Activated CD4-positive, alpha-beta T cell treated with anti-CD3 and anti-CD28 coated beads, Interleukin-2, Interleukin-4, amounts not matched to agents 100 ng/mL and 50 ng/mL, durations not matched to agents 16 hours and 8 hours (primary cell): ENCODE data around the gene XPO1.
"Not testable (repeated sequence)": the region's sequence is repeated elsewhere in the genome, so short reads cannot be mapped to it uniquely, and the experiment has no call there.

Experiments used
- DNase-seq: peaks from one replicate; pipeline ENCODE4 v3.0.0-alpha.2; 2020; ENCODE audit warnings: low spot score

The XPO1 gene

DNA sequence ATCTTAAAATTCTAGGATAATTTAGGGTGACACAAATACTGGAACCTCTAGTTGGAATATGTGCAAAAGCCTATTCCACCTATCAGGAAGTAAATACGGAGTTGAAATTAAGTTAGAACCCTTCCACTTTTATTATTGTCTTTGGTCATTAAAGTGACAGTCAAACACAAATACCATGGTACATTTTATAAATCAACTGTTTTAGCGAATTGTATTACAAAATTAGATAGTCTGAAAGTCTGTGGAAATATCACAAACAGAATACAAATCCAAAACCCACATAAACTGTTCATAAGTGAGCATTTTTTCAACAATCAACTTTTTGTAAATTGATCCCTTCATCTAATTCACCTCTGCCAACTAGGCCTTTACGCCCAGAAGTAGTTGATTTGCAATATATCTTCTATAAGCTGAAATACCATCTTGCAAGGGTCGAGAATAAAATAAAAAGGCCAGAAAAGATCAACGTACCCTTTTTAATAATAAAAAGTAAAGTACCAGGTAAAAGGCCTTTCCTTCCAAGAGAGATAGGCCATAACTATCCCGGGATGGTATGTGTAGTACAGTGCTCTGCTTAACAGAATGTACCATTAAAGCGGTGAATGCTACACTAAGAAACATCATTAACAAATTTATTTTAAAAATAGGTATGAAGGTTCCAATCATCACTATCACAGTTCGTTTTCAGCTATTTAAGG lies 68.6 kb downstream of the XPO1 start:
- no peak for DNase-seq

DNA sequence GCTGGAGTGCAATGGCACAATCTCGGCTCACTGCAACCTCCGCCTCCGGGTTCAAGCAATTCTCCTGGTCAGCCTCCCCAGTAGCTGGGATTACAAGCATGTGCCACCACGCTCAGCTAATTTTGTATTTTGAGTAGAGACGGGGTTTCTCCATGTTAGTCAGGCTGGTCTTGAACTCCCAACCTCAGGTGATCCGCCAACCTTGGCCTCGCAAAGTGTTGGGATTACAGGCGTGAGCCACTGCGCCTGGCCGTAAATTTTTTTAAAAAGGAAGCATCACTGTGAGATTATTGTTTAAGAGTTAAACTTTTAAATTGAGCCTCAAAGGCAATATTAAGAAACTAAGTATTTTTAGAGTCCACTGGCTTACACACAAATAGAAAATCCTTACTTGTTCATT lies 69.9 kb downstream of the XPO1 start:
- DNase-seq = not testable (repeated sequence)

DNA sequence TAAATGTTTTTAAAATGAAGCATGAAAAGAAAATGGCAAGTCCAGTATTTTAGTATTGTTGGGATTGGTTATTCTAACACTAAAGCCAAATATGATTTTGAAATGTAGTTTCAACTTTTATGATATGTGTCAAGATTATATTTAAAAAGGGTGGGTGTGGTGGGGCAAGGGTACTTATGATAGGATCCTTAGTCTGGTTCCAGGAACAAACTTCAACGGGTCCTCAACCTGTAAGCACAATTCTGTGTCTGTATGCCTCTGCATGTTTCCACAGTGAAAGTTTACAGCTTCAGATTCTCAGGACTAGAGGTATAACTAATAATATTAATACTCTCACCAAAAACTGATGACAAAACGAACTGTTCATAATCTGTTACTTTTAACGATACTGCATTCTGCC lies 73.1 kb downstream of the XPO1 start:
- no peak for DNase-seq

DNA sequence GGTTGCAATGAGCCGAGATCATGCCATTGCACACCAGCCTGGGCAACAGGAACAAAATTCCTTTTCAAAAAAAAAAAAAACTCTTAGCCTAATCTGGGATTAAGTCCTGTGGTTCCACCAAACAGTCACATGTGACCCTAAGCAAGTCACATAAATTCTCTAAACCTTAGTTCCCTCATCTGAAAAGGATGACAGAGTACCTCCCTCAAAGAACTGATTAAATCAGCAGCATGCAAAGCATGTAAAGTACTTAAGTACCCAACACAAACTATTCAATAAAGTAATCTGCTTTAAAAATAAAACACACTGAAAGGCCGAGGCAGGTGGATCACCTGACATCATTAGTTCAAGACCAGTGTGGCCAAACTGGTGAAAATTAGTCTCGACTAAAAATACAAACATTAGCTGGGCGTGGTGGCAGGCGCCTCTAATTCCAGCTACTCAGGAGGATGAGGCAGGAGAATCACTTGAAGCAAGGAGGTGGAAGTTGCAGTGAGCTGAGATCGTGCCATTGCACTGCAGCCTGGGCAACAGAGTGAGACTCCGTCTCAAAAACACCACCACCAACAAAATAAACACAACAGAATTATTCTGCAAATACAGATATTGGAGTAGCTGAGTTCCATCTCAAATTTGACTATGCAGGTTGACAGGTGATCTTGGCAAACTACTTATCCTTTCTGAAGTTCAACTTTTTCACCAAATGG lies 74.2 kb downstream of the XPO1 start:
- DNase-seq = no peak

DNA sequence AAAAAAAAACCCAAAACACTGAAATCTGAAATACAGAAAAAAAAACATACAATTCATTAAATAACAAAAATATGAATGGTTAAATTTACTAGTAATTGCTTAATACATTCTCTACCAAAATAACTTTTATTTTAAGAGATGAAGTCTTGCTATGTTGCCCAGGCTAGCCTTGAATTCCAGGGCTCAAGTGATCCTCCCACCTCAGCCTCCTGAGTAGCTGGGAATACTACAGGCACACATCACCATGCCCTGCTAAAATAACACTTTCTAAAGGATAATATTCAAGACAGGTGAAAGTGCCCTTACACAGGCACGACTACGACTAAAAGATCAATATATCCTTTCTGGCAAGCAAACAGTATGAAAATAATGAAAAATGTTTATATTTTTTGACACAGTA lies 76.8 kb downstream of the XPO1 start:
- no peak for DNase-seq

DNA sequence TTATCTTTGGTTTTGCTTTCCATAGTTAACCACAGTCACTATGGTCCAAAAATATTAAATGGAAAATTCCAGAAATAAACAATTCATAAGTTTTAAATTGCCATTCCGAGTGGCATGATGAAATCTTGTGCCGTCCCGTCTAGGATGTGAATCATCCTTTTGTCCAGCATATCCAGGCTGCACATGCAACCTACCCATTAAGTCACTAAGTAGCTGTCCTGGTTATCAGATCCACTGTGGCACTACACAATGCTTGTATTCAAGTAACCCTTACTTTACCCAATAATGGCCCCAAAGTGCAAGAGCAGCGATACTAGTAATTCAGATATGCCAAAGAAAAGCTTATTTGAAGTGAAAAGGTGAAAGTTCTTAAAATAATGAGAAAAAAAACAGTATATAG lies 78.0 kb downstream of the XPO1 start:
- no peak for DNase-seq

DNA sequence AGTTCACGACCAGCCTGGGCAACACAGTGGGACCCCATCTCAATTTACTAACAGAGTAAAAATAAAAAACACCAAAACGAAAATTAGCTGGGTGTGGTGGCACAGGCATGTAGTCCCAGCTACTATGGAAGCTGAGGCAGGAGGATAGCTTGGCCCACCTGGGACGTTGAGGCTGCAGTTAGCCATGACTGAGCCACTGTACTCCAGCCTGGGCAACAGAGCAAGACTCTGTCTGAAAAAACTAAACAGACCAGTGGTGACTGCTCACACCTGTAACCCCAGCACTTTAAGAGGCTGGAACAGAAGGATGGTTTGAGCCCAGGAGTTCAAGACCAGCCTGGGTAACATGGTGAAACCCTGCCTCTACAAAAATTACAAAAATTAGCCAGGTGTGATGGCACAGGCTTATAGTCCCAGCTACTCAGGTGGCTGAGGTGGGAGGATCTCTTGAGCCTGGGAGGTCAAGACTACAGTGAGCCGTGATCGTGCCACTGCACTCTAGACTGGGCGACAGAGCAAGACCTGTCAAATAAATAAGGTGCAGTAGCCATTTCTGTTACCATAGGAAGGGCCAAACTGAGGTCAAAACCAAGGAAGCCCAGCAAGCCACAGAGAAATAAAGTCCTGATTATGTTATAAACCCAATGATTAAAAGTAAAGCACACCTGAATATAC lies 81.3 kb downstream of the XPO1 start:
- DNase-seq = no peak

DNA sequence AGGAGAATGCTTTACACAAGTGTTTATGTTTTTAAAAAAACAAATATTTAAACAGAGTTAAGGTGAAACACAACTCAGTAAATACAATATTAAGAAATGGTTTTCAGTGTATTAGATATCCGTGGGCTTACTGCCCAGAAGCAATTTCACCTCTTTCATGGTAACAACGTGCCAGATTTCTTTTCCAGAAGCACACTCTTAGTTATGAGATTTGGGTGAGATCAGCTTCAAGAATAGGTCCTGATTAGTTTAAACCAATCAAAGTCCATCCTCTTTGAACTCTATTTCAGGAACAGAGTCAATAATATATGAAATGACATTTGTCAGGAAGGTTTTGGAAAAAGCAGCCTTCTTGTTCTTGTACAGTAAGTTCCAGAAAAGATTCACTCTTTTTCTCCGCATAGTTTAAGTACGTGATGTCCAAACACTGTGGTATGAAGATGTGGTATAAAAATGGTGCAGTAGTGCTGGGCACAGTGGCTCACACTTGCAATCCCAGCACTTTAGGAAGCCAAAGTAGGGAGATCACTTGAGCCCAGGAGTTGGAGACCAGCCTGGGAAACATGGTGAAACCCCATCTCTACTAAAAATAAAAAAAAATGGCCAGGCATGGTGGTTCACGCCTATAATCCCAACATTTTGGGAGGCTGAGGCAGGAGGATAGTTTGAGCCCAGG lies 81.9 kb downstream of the XPO1 start:
- DNase-seq = no peak

DNA sequence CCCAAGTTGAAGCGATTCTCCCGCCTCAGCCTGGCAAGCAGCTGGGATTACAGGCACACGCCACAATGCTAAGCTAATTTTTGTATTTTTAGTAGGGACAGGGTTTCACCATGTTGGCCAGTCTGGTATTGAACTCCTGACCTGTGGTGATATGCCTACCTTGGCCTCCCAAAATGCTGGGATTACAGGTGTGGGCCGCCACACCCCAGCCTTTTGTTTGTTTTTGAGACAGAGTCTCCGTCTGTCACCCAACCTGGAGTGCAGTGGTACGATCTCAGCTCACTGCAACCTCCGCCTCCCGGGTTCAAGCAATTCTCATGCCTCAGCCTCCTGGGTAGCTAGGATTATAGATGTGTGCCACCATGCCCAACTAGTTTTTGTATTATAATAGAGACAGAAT lies 83.2 kb downstream of the XPO1 start:
- DNase-seq = not testable (repeated sequence)

DNA sequence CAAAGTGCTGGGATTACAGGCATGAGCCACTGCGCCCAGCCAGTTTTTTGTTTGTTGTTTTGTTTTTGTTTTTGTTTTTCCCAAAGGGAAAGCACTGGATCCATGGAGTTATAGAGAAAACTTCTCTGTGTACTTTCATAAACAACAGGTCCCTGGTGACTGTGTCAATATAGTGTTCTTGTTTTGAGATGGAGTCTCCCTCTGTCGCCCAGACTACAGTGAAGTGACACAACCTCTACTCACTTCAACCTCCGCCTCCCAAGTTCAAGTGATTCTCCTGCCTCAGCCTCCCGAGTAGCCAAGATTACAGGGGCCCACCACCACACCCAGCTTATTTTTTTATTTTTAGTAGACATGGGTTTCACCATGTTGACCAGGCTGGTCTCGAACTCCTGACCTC lies 83.8 kb downstream of the XPO1 start:
- no peak for DNase-seq

DNA sequence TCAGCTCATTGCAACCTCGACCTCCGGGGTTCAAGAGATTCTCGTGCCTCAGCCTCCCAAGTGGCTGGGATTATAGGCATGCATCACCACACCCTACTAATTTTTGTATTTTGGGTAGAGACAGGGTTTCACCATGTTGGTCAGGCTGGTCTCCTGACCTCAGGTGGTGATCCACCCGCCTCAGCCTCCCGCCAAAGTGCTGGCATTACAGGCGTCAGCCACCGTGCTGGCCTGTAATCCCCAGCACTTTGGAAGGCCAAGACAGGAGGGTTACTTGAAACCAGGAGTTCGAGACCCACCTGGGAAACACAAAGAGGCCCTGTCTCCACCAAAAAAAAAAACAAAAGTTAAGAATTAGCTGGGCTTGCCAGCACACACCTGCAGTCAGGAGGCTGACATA lies 85.8 kb downstream of the XPO1 start:
- DNase-seq = no peak

DNA sequence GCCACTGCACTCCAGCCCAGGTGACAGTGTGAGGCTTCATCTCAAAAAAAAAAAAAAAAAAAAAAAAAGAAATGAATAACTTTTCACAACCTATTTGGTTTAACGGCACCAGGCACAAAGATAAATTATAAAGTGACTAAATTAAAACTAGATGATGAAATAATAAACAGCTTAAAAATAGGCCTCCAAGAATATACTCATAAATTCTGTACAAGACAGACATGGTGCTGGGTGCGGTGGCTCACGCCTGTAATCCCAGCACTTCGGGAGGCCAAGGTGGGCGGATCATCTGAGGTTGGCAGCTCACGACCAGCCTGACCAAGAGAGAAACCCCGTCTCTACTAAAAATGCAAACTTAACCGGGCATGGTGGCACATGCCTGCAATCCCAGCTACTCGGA lies 87.0 kb downstream of the XPO1 start:
- DNase-seq = no peak

DNA sequence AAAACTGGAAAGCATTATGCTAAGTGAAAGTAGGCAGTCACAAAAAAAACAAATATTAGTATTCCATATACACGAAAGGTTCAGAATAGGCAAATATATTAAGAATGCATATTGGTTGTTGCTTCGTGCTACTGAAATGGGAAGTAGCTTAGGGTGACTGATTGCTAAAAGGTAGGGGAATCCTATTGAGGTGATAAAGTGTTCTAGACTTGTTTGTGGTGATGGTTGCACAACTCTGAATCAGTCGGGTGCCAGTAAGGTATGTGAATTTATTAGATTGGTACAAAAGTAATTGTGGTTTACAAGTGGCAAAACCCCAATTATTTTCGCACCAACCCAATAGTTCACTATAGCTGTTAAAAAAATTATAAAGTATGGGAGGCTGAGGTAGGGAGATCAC lies 88.0 kb downstream of the XPO1 start:
- DNase-seq = no peak

DNA sequence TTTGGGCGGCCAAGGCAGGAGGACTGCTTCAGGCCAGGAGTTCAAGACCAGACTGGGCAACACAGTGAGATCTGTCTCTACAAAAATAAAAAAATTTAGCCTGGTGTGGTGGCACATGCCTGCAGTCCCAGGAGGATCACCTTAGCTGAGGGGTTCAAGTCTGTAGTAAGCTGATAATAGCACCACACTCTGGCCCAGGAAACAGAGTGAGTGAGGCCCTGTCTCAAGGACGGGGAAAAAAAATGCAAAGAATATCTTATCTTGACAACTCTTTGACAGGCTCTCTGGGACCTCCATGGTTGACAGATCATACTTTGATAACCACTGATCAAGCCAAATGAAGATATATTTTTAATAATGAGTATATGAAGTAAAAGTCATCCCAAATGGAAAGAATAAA lies 89.9 kb downstream of the XPO1 start:
- DNase-seq = no peak

DNA sequence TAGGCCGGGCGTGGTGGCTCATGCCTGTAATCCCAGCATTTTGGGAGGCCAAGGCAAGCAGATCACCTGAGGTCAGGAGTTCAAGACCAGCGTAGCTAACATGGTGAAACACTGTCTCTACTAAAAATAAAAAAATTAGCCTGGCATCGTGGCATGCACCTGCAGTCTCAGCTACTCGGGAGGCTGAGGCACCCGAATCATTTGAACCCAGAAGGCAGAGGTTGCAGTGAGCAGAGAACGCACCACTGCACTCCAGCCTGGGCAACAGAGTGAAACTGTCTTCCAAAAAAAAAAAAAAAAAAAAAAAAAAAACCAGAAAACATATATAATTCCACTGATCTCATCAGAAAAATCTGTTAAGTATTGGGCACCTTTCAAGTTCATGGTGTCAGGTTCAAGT lies 91.2 kb downstream of the XPO1 start:
- DNase-seq = not testable (repeated sequence)

DNA sequence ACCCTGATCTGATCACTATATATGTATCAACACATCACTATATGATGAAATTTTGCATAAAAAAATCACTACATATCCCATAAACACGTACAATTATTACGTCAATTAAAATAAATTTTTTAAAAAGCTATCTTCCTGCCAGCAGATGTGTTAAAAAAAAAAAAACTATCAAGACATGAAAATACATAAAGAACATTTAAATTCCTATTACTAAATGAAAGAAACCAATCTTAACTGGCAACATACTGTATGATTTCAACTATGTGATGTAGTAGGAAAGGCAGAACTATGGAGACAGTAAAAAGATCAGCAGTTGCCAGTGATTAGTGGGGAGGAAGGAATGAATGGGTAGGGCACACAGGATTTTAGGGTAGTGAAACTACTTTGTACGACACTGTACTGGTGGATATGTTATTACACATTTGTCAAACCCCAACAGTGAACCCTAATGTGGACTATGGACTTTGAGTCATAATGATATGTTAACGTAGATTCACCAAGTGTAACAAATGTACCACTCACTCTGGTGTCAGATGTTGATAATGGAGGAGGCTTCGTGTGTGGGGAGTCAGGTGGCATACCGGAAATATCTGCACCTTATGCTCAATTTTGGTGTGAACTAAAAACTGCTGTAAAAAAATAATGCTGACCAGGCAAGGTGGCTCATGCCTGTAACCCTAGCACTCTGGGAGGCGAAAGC lies 94.7 kb downstream of the XPO1 start:
- DNase-seq = no peak

DNA sequence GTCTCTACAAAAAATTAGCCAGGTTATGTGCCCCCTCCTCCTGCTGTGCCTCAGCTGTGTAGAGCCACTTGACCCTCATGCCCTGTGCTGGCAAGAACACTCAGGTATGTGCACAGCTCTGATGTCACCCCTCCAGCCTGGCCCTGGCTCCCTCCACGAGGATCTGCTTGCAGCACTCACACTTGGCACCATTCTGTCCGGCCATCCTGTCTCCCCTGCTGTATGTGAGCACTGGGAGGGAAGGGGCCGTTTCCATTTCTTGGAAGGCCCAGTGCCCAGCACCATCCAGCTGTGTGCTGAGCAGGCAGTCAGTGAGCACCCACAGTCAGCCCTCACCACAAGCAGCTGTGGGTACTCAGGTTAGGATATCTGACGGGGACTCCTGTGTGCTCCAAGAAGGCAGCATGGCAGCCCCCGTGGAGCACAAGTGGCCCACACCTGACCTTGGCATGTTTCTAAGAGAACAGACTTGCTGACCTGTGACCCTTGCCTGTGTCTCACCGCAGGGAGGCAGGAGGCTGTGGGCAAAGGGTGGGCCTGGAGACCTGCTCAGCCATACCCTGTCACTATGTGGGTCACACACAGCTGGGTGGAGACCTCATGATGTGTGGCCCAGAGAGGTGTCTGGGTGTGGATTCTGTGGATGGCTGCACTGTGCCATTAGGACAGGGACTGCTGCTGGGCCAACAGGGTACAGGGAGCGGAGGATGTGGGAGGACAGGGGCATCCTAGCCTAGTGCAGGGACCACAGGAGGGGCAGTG lies 98.7 kb downstream of the XPO1 start:
- no peak for DNase-seq

DNA sequence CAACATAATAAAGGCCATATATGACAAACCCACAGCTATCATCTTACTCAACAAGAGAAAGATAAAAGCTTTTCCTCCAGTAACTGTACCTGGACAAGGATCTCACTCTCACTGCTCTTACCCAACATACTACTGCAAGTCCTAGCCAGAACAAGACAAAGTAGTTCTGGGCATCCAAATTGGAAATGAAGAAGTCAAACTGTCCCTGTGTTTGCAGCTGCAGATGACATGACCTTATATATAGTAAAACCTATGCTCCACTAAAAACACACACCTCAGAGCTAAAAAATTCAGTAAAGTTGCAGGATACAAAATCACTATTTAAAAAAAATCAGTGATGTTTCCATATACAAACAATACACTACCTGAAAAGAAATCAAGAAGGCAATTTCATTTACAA lies 99.5 kb downstream of the XPO1 start:
- DNase-seq = no peak

DNA sequence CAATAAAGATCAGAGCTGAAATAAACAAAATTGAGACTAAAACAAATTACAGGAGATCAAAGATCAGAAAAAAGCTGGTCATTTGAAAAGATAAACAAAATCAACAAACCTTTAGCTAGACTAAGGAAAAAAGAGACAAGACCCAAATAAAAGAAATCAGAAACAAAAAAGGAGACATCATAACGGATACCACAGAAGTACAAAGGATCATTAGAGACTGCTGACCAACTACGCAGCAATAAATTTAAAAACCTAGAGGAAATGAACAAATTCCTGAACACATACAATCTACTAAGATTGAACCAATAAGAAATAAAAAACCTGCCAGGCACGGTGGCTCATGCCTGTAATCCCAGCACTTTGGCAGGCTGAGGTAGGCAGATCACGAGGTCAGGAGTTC lies 101.0 kb downstream of the XPO1 start:
- no peak for DNase-seq

DNA sequence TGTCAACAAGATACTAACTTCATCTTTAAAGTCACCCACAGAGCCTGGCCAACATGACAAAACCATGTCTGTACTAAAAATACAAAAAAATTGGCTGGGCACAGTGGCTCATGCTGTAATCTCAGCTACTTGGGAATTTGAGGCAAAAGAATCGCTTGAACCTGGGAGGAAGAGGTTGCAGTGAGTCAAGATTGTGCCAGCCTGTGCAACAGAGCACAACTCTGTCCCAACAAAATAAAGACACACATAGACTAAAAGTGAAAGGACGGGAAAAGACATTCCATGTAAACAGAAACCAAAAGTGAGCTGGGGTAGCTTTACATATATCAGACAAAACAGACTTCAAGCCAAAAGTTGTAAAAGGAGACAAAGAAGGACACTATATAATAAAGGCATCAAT lies 102.1 kb downstream of the XPO1 start:
- no peak for DNase-seq

DNA sequence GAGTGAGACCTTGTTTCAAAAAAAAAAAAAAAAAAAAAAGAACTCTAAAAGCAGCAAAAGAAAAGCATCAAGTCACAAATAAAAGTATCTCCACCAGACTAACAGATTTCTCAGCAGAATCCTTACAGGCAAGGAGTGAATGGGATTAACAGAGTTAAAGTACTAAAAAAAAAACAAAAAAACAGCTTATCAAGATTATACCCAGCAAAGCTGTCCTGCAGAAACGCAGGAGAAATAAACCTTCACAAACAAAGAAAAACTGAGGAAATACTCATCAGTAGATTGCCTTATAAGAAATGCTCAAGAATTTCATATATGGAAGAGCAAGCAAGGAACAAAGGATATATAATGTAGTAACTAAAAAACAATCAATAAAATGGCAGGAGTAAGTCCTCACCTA lies 102.9 kb downstream of the XPO1 start:
- no peak for DNase-seq

DNA sequence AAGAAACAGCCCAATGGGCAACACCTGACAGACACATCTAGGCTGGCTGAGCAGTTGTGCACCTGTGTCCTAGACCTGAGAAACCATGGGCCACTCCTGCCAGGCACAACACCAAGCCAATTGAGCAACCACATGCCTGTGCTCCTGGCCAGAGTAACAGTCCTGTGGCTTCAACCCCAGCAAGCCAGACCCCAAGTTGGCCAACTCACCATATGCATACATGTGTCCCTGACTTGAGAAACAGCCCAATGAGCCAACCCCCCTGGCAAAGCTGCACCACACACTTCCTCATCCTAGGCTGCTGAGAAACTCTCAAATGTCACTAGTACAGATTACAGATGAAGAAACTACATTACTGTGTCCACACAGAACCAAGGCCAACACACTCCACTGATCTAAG lies 103.8 kb downstream of the XPO1 start:
- DNase-seq = no peak
